Progenitor cell of endocrine pancreas (in vitro differentiated cells): ENCODE results near the gene SH3PXD2B. TPM values are rescaled to one million over a fixed set of nuclear protein-coding genes. Genes with fewer than 3 reads are reported as not detected.
A peak's percentile ranks its signal among the peaks of the same experiment; 100 is the strongest.

Source experiments
- DNase-seq: peaks from one replicate; pipeline ENCODE4 v3.0.0; 2021; ENCODE audit warnings: low spot score; ENCODE audit not compliant: unreplicated experiment
- H3K27ac Mint-ChIP-seq: 2 replicates; pipeline ENCODE4 v1.8.0; 2021; ENCODE audit warnings: mild to moderate bottlenecking, moderate library complexity, mixed read lengths
- H3K27me3 Mint-ChIP-seq: 2 replicates; pipeline ENCODE4 v1.8.0; 2021; ENCODE audit warnings: mixed read lengths
- H3K36me3 Mint-ChIP-seq: 2 replicates; pipeline ENCODE4 v1.8.0; 2022; ENCODE audit warnings: mixed read lengths; ENCODE audit not compliant: insufficient read depth
- H3K4me1 Mint-ChIP-seq: 2 replicates; pipeline ENCODE4 v1.8.0; 2021; ENCODE audit warnings: low read depth, mixed read lengths
- H3K4me3 Mint-ChIP-seq: 2 replicates; pipeline ENCODE4 v1.8.0; 2021; ENCODE audit warnings: low read depth, mild to moderate bottlenecking, moderate library complexity, mixed read lengths
- H3K9me3 Mint-ChIP-seq: 2 replicates; pipeline ENCODE4 v1.8.0; 2021; ENCODE audit warnings: low read depth, mixed read lengths
- total RNA-seq: library from RNA; stranded (reverse); gene quantifications from 2 replicates; pipeline ENCODE4 v1.2.1, GENCODE V29; 2021
- TF ChIP-seq, protein P1 (sequence below): fragments of 200-600 bp; sonication (generic); IDR thresholded peaks from one replicate; pipeline ENCODE4 v1.5.0; 2021; ENCODE audit warnings: antibody characterized with exemption, mild to moderate bottlenecking; ENCODE audit not compliant: unreplicated experiment

The SH3PXD2B gene
- total RNA-seq, 1 donor from 2014 or later = 79.8 TPM

DNA sequence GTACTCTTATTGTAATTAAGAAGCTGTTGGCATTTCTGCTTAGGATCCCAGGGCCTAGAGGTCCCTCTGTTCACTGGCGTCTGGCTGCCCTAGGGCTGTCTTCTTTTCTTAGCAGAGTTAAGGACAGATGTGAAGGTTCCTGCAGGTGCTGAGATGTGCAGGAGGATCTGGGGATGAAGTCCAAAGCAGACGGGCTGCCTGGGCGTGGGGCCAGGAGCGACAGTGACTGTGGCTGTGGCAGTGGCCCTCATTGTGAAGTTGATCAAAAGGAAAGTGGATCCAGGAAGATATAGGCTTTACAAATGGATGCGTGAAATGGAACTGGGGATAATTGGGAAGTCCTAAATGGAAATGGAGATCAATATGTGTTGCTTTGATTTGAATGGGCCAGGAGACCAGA is 19.1 kb upstream of the SH3PXD2B start:
- peaks cover 29% of the 10 kb centered on the region for H3K27me3 Mint-ChIP-seq
- TF ChIP-seq, protein P1, sequence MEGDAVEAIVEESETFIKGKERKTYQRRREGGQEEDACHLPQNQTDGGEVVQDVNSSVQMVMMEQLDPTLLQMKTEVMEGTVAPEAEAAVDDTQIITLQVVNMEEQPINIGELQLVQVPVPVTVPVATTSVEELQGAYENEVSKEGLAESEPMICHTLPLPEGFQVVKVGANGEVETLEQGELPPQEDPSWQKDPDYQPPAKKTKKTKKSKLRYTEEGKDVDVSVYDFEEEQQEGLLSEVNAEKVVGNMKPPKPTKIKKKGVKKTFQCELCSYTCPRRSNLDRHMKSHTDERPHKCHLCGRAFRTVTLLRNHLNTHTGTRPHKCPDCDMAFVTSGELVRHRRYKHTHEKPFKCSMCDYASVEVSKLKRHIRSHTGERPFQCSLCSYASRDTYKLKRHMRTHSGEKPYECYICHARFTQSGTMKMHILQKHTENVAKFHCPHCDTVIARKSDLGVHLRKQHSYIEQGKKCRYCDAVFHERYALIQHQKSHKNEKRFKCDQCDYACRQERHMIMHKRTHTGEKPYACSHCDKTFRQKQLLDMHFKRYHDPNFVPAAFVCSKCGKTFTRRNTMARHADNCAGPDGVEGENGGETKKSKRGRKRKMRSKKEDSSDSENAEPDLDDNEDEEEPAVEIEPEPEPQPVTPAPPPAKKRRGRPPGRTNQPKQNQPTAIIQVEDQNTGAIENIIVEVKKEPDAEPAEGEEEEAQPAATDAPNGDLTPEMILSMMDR = no peak
- peaks cover 4% of the 10 kb centered on the region for H3K9me3 Mint-ChIP-seq
- no peak overlapping the region for H3K27ac Mint-ChIP-seq
- H3K4me1 Mint-ChIP-seq = no peaks in the 10 kb centered on the region
- H3K36me3 Mint-ChIP-seq = no peaks in the 10 kb centered on the region
- H3K4me3 Mint-ChIP-seq = no peak overlapping the region
- DNase-seq = no peak

DNA sequence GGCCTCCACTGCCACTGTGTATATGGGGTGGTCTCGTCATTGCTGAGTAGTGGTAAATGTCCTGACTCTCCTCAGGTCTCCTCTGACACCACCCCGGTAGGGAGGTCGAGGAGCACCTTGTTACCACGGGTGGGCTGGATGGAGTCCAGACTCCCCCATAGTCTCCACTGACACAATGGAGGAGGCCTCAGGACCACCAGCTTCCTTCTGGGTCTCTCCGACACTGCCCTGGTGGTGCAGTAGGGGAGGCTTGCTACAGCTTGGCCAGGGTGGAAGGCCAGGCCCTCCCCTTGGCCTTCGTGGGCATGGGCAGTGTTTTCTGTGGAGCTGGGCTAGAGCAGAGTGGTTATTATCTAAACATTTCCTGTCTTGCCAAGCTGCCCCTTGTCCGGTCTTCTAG is 15.4 kb upstream of the SH3PXD2B start:
- Mint-ChIP-seq H3K27ac (no peak overlapping the region), H3K9me3 (peaks cover 5% of the 10 kb centered on the region)
- no peak for DNase-seq

DNA sequence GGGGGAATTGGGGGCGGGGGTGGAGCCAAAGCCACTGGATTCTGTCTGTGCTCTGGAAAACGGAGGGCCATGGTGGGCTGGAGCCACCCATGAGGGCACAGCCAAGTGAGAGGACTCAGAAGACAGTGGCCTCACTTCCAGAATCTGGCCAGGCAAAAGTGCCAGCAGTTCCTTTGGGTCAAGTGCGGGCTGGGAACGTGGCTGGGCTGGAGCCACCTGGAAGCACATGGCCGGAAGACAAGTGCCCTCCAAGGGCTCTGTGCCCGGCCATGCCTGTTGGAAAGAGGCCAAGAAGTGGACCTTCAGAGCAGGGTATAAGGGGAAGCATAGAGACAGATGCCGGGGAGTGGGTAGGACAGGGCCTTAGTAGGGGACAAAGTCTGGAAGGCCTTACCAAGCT is 11.7 kb upstream of the SH3PXD2B start:
- H3K36me3 Mint-ChIP-seq = no peaks in the 10 kb centered on the region
- H3K9me3 Mint-ChIP-seq = peaks cover 15% of the 10 kb centered on the region
- no peaks in the 10 kb centered on the region for H3K4me1 Mint-ChIP-seq
- DNase-seq = no peak
- H3K27me3 Mint-ChIP-seq = peaks cover 14% of the 10 kb centered on the region
- no peak overlapping the region for H3K27ac Mint-ChIP-seq
- H3K4me3 Mint-ChIP-seq = no peak overlapping the region
- TF ChIP-seq, protein P1 = no peak

More for the DNA sequence above, 15.4 kb upstream of the SH3PXD2B start:
- peaks cover 19% of the 10 kb centered on the region for H3K27me3 Mint-ChIP-seq
- H3K36me3 Mint-ChIP-seq = no peaks in the 10 kb centered on the region
- TF ChIP-seq, protein P1 = no peak
- no peaks in the 10 kb centered on the region for H3K4me1 Mint-ChIP-seq
- H3K4me3 Mint-ChIP-seq = no peak overlapping the region

DNA sequence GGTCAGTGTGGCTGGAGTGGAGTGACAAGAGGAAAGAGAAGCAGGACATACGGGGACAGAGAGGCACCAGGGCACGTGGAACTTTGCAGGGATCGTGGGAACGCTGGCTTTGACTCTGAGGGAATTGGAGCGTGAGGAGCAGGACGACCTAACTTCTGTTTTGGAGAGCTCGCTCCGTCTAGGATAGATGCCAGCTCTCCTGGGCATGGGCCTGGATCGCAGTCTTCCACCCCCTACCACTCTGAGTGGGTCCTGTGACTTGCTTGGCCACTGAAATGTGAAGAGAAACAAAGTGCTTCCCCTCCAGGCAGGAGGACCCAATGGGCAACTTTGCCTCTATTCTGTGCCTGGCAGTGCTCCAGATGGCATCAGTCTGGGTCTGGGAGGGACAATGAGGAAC is 8.7 kb upstream of the SH3PXD2B start:
- Mint-ChIP-seq H3K27me3 (peaks cover 29% of the 10 kb centered on the region), H3K4me3 (no peak overlapping the region), H3K9me3 (peaks cover 11% of the 10 kb centered on the region), H3K36me3 (no peaks in the 10 kb centered on the region), H3K4me1 (no peaks in the 10 kb centered on the region), H3K27ac (no peak overlapping the region)
- TF ChIP-seq, protein P1 = no peak
- no peak for DNase-seq

DNA sequence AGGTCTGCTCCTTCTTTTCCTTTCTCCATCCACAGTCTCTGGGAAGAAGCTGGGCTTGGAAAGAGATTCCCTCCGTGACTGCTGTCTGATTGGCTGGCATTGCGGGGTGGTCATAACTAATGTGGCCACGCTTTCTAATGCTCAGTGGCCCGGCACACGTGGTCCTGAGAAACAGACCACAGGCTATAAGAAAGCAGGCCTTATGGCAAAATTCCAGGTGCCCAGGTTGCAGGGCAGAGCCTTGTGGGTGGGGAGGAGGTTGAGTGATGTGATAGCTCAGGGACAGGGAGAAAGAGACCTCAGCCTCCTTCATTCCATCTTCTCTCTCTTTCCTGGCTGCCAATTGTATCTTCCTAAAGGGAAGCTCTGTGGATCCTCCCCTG is 5.4 kb upstream of the SH3PXD2B start:
- Mint-ChIP-seq H3K27ac (peak overlapping the region; percentile 33), H3K4me1 (peaks cover 2% of the 10 kb centered on the region), H3K36me3 (no peaks in the 10 kb centered on the region), H3K27me3 (peaks cover 31% of the 10 kb centered on the region), H3K4me3 (no peak overlapping the region), H3K9me3 (peaks cover 11% of the 10 kb centered on the region)
- TF ChIP-seq, protein P1 = no peak
- DNase-seq = no peak
